MM.1S (cell line): Measurements from ENCODE around the gene MYCBP.

Experiments used
- CTCF ChIP-seq: fragments of 300-600 bp; sonication (generic); IDR thresholded peaks from 2 replicates; pipeline ENCODE4 v1.5.1; 2016; ENCODE audit warnings: antibody characterized with exemption, low read length, mixed read lengths
- EZH2 ChIP-seq: fragments of 300-600 bp; sonication (generic); optimal IDR thresholded peaks from 2 replicates; pipeline ENCODE3; 2017; ENCODE audit warnings: low read depth, mild to moderate bottlenecking, antibody characterized with exemption, low read length, mixed read lengths
- EZH2phosphoT487 ChIP-seq: fragments of 300-600 bp; sonication (generic); IDR thresholded peaks from 2 replicates; pipeline ENCODE4 v1.6.1; 2018; ENCODE audit warnings: antibody characterized with exemption, low read length

DNA sequence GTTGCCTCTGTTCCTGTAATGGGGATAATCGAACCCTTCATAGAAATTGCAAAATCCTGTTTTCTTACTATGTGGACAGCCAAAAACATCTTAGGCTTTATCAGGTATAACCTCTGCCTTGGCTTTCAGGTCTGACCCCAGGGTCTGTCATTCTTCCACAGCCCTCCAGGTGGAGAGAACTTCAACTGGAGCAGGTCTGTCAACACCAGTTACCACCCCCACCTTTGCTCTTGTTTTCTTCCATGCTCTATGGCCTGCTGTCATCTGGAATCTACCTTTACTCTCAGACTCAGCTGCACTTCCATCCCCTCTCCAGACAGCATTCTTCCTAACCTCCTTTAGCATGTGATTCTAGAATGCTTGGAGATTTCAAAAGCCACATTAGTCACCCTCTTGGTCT is 18.6 kb upstream of the MYCBP start:
- TF ChIP-seq CTCF: no peak
- TF ChIP-seq EZH2phosphoT487: no peak
- TF ChIP-seq EZH2: no peak
